Measurements from ENCODE around the gene LIPH.

The LIPH gene

DNA sequence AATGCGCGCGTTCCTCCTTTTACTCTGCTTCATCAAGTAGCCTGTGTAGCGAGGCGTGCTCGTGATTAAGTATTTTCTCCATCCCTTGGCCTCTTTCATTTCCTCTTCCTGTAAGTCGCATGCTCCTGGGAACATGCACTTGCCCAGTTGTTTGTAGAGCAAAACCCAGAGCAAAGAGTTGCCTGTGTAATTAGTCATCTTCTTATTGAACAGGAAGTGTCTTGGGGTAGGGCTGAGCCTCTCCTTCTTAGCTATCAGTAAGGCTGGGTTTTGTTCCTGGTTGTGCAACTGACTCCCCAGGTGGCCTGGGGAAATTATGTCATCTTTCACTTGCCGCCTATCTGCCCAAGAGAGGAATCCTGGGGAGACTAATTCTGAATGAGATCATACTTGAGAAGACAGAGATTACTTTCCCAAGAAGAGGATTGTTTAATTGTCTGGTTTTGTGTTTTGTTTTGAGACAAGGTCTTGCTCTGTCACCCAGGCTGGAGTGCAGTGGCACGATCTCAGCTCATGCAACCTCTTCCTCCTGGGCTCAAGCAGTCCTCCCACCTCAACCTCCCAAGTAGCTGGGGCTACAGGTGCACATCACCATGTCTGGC is 14.9 kb downstream of the LIPH start:
- peak; percentile 32 for DNase-seq

DNA sequence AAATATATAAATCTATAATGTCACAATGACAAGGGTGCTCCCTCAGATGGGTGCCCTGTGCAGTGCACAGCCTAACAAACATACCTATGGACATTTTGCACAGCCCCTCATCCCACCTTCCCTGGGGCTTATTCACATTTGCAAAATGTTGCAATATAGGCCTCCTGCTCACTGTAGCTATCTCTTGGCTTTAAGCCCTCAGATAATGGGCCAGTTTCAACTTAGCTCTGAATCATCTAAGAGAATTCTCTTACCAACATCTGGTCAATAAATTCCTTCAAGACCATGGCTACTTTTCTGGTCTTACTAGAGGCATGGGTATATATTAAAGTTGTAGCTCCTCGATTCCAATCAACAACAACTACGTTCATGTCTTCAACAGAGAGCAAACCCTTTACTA is 17.9 kb downstream of the LIPH start:
- no peak for DNase-seq

DNA sequence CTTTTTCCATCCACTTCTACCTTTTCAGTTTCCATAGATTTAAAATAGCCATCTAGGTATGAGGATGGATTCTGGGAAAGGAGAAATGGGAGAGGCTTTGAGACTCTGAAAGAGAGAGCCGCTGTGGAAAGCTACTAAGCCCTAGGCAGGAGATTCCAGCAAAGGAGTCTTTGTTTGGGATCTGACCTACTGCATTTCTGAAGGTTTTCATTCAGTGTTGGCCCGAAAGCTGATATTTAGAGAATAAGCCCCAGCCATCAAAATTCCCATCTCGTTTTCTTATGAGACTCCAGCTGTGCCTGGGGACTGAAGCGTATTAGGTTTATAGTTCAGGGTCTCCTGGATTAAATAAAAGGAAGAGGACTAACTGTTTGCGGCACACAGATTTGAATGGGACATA is 19.5 kb downstream of the LIPH start:
- no peak for DNase-seq

DNA sequence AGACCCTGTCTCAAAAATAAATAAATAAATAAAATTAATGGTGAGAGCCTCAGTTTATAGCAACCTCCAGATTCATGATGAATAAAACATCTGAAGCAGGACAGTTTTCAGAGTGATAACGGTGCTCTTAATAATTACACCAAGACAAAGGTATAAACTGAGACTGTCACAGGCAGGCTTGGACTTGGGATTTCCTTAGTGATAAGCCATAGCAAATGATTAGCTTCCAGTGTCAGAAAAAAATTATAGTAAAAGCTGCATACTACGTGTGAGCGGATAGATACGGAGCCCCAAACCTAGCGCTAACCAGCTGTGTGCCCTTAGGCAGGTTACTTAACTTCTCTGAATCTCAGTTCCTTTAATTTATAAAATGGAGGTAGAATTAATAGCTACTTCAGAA is 21.5 kb downstream of the LIPH start:
- DNase-seq: no peak

DNA sequence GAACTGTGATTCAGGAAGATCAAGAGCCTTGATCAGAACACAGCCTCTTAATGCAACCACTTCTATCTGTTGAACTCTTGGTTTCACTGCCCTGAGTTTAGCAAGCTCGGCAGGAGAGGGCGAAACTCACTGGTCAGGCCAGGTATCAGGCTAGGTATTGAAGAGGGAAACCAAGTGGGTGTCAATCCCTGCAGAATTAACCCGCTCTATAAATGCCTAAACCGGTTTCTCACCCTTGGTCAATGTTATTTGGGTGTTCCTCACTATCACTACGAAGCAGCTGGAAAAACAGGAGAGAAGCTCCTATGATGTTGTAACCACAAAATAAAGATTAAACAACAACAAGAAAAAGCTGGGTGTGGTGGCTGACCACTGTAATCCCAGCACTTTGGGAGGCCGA is 23.9 kb downstream of the LIPH start:
- no peak for DNase-seq

DNA sequence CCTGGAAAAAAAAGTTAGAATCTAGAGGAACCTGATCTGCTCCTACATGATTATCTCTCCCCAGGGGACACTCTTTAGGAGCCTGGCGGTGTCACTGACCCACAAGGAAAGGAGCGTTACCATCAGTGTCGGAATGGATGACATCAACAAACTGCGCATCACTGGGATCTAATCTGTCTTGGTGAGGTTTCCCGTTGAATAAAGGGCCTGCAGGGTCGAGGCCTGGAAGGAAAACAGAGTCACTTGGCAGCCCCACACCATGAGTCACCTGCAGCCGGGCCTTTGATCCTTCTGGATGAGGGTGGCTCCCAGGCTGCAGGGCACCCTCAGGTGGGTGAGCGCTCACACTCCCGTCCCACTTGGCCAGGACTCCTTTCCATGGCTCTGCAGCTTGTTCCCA is 25.0 kb downstream of the LIPH start:
- DNase-seq: no peak

DNA sequence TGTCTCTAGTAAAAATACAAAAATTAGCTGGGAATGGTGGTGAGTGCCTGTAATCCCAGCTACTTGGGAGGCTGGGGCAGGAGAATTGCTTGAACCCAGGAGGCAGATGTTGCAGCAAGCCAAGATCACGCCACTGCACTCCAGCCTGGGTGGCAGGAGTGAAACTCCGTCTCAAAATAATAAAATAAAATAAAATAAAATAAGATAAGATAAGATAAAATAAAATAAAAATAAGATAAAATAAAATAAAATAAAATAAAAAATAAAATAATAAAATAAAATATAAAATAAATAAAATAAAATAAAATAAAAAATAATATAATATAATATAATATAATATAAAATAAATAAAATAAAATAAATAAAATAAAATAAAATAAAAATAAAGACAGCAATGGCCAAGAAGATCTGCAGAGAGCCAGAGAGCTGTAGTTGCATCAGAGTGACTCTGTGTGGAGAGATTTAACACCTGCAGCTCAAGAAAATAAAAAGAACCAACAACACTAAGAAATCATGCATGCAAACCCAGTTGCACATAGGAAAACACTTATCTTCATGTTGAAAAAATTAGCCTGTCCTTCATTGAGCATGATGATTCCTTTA is 25.9 kb downstream of the LIPH start:
- no peak for DNase-seq

DNA sequence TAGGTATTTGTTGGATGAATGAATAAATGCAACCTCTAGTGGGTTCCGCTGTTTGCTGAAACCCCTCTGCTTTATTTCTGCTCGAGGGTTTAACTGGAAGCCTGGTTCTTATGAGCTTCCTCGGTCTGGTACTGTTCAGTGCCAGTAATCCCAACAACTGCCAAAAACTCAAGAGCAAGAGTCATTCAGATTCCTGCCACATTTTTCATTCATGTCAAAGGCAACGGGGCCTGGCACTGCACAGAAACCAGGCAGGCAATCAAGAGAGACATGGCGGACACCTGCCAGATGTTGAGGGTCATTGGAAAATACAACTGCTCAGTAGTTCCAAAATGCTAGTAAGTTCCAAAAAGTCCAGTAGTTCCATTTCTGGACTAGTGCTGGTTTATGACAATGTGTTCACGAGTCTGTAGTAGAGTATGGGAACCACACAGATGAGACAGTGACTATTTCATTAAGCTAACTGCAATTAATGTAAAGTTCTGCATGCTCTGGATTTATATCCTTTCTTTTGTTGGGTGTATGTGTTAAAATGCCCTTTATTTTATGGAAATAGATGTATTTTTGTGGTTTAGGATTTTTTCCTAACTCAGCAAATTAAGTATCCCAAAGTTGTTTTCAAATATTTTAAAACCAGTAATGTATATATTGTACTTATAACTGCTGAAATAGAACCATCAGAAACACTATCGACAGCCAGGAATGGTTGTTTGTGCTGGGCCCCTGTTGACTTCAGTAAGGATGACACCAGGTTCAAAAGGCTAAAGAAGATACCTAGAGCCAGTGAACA is 30.8 kb downstream of the LIPH start:
- no peak for DNase-seq

DNA sequence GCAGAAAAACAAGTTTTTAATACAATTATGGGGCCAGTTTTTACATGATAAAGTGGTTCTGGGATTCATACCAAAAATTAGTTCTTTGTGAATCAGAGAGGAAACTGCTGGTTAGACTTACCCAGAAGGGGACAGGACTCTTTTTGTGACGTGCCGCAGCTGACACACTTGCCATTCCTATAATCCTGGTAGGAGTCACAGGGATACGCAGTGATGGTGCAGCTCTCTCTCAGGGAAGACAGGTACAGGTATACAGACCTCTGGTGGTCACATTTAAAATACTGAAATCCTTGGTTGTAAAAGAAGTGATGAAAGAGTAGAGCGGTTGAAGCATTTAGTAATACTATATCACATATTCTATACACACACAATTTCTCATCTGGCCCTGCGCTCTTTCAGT is 33.4 kb downstream of the LIPH start:
- DNase-seq: no peak

DNA sequence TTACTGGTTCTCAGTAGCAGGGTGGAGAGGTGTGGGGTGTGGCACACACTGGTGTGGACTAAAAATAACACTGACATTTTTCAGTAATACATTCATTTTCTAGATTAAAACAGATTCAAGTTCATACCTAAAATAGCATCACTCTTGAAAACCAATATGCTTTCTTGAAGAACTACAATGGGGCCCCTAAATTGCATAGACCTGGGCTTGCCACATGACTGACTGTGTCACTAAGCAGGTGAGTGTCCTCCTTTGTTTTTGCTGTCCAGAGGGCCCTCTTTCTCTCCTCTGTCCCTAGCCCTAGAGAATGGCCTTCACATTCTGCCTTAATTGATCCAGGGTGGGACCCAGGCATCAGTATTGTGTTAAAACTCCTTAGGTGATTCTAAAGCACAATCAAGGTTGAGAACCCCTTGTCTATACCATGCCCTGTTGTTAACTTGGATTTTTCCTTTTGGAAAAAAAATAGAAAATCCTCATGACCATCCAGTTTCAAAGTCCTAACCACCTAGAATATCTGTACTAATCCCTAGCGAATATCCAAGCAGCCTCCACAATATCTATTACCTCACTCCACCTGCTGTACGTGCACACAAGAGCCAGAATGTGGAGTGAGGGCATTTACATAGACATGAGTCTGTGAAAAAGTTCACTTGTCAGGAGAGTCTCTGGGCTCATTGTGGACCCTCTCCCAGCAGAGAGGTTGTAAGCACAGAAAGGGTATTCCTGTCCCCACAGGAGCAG is 34.8 kb downstream of the LIPH start:
- DNase-seq: no peak

DNA sequence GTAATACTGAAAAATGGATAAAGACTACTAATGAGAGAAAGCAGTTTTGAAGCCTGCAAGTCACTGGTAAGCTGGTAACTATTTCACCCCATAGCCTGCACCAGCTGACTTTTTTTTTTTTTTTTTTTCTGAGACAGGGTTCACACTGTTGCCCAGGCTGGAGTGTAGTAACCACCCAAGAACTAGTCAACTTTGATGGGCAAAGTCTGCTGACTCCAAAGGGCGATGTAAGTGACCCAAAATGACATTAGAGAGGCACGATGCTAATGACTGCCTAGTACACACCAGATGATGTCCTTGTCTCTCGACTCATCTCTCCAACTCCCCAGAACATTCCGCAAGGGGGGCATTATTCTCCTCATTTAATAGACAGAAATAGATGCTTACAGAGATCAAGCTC is 40.7 kb downstream of the LIPH start:
- no peak for DNase-seq

DNA sequence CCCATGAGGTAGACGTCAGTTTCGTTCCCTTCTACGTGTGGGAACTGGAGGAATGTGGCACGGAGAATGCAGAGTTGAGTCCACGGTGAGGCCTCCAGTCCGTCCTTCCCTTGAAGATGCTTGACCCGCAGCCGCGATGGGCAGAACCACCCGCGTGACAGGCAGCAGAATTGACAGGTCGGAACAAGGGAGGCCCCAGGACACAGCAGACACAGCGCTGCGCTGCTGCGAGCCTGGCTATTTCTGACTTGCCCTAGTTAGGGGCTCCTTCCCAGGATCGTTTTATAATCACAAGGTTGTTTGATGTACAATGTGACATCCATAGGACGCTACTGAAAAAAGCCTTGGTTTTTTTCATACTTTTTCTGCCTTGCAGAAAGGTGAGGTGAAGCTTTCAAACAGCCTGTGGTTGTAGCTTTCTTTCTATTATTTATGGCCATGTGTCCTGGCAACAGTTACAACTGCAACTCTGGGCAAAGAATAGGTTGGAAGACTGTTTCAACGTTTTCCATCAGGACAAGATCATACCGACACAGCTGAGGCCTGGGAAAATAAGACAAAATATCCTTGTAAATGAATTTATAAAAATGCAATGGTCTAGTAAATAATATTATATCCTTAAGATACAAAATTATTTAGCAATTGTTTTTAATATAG is 43.9 kb downstream of the LIPH start:
- no peak for DNase-seq

DNA sequence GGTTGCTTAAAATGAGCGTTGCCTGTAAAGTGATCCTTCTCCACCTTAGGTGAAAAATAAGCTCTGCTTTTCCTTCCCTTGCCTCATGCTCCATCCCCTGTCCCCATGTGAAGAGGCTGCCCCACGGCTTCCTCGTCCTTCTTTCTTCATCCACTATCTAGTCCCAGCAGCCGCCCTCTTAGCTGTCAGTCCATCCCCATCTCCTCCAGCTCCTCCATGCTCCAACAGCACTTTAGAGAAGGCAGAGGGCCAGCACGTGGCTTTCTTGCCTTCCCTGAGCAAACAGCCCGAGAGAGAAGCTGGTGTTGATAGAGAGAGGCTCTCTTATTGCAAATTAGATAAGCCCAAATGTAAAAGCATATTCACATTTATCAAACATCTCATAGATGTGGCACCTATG is 44.5 kb downstream of the LIPH start:
- DNase-seq: no peak

DNA sequence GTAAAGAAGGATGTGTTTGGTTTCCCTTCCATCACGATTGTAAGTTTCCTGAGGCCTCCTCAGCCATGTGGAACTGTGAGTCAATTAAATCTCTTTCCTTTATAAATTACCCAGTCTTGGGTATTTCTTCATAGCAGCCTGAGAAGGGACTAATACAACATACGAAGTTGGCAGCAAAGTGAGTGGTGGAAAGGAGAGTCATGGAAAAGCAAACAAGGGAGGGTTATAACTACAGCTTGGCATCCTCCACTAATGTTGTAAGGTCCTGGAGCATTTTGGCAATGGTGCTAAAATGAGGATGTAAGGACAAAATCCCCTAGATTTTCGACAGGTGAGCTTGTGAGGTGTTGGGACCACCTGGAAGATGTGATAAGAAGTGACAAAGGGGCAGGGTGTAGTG is 47.8 kb downstream of the LIPH start:
- DNase-seq: no peak

DNA sequence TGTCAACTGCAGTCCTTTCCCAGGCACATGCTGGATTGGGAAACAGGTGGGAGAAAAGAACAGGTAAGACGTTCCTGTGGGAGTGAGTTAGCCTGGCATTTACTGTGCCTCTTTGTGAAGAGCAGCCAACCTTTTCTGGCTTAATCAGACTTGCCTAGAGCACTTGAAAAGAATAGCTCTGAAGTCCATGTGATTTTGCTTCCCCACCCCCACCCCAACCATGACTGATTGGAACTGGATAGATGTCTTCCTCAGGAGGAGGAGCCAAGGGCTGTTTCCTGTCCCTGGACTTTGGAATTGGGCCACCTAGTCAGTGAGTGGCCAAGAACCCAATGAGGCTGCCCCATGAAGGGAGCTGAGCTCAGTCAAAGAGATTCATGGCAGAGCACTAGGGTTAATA is 48.9 kb downstream of the LIPH start:
- no peak for DNase-seq

DNA sequence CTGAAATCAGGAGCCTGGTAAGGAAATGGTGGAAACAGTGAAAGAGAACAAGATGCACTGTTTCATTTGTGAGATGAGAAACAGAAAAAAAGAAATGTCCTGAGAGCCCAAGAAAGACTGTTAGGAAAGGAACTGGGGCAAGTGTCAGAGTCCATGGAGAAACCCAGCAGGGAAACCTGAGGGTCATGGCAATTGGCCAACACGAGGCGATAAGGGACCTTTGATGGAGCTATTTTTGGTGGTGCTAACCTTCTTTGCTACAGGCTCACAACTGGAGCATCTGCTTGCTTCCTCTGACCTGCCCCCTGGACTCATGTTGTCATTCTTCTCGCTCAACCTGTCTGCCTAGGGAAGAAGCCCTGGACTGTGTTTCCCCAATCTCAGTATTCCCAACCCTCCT is 49.4 kb downstream of the LIPH start:
- DNase-seq: no peak

DNA sequence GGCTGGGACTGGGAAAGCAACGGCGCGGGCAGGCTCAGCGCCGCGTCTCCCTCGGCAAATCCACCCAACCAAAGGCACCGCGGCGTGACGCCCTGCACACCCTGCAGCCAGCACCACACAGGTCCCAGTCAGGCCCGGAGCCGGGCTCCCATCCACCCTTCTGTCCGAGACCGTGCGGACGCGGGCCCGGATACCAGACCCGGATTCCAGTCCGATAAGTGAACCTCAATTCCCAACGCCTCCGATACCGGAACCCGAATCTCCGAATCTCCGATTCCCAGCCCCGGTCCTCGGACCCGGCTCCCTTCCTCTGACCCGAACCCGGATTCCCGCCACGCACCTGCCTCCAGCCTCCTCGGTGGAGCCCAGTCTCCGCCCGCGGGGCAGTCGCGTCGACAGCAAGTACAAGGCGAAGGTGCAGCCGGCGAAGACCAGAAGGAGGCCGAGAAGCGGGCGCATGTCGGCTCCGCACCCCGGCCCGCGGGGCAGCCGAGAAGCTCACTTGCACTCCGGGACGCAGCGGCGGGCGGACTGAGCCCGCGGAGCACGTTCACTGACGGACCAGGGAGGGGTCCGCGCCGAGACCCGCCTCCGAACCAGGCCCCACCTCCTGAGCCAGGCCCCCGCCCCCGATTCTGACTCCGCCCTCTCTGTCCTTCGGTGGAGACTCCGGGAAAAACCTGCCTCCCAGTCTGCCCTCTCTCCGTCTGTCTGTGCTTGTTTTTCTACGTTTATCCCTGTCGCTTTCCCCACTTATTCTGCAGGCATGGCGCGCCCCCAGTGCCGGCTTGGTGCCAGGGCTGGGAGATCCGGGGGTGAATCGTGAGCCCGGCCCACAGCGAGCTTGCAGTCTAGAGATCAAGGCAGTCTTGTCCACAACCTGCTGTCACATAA is 53.6 kb downstream of the LIPH start, which contains the start of gene TMEM41A:
TMEM41A (minus strand) TSS at position 533 of the 894 bp plus-strand sequence; CDS start at position 459, 74 bp downstream.
- DNase-seq: peak; percentile 91

DNA sequence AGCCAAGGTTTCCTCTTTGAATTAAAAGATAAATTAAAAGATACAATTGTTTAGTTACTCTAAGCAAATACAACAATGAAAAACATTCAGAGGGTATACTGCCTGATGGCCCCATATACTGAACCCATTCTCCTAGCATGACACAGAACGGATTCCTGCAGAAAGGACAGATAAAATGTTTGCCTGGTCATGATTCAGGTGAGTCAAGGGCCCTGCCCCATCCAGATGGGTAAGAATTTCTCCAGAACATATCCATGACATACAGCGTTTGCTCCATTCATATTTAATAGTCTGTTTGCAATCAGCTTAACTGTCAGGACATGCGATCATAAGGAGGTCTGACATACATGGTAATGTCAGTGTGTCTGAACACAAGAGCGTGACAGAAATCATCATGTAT is 62.1 kb downstream of the LIPH start:
- DNase-seq: no peak

DNA sequence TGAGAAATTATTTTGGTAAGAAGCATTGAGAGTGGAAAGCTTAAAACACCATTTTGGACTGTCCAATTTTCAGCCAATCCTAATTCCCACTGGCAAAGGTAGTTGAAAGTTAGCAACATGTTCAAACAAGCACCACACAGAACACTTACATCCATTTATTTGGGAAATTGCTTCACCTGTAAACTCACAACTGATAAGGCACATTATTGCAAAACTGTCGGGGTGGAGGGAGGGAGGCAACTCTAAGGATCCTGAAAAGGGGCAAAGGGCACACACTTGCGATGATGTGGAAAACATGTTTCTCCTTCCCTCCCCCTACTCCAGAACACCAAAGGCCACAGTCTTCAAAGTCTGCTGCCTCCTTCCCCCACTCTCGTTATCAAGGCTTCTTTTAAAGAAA is 62.9 kb downstream of the LIPH start:
- no peak for DNase-seq

DNA sequence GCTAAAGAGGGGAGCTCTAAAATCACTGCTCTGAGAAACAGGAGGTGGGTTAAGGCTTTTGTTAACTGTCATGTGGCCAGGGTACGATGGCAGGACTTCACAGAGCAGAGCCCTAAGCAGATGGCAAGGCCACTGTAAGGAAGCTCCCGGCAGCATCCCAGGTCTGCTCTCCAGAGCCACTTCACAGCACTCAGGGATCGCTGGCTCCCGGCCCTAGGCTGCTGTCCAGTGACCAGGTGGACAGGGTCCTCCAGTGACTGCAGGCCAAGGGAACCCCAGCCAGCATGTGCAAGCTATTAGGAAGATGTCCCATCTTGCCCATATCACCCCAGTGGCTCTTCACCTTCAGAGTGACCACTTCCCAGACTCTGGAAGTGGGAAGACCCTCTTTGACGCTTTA is 63.9 kb downstream of the LIPH start:
- DNase-seq: no peak

DNA sequence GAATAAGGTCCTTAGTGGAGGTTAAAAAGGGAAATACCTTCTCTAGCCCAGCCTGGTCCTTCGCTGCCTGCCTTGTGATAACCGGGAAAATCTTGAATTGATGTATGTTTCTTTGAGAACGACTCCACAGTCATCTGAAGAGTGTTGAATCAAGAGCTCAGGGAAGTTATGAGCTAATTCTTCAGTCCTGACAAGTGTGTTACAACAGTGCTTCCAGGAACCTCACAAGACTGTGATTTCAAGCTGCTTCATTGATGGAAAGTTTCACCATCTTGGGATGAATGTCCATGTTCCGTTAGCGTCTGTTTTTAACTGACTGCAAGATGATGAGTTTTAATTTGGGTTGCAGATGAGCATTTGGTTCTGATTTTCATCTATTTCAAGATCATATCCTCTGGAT is 66.0 kb downstream of the LIPH start:
- no peak for DNase-seq

DNA sequence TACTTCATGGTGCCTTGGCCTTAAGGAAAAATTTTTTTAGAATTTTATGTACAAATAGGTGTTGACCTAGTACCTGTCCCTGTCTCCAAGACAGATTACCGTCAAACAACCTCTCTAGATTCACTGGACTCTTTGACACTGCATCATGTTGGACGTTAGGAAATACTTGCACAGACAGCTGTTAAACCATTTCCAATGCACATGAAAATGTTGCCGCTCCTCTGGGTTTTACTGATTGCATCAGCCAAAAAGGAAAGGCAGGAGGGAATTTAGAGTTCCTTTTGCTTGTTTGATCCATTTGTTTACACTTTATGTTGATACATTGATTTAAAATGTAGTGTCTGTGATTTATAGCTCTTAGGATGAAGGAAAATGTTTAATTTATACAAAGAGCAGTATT is 68.1 kb downstream of the LIPH start:
- no peak for DNase-seq
